Renal cortical epithelial cell (primary cell): ENCODE results near the gene NELL1. TPM values are rescaled to one million over a fixed set of nuclear protein-coding genes. Genes with fewer than 3 reads are reported as not detected.

Source experiments
- DNase-seq: peaks from one replicate; pipeline ENCODE4 v3.0.0-alpha.2; 2011; ENCODE audit warnings: low read depth
- total RNA-seq: library from RNA; depleted of rRNA; stranded (reverse); fragments of >200 nt; gene quantifications from 2 replicates; pipeline ENCODE4 v1.2.3, GENCODE V29; 2014

Gene NELL1
- total RNA-seq, 1 donor from 2014 or later, result not detected

DNA sequence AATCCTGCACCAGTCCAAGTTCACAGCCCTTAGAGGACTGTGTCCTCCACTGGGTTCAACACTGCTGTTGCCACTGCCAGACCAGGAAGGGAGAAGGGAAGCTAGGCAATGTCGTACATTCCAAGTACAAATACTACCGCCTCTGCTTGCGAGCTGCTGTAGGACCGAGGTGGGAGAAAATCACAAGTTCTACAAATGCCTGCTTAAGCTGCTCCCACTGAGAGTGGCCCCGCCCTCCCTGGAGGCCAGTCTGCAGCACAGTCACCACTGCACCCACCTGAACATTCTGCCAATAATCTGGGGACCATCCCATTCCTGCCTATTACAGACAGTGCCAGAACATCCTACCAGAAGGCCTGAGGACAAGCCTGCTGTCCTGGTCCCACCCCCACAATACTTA, 816.0 kb downstream of the NELL1 start:
- DNase-seq, result no peak

DNA sequence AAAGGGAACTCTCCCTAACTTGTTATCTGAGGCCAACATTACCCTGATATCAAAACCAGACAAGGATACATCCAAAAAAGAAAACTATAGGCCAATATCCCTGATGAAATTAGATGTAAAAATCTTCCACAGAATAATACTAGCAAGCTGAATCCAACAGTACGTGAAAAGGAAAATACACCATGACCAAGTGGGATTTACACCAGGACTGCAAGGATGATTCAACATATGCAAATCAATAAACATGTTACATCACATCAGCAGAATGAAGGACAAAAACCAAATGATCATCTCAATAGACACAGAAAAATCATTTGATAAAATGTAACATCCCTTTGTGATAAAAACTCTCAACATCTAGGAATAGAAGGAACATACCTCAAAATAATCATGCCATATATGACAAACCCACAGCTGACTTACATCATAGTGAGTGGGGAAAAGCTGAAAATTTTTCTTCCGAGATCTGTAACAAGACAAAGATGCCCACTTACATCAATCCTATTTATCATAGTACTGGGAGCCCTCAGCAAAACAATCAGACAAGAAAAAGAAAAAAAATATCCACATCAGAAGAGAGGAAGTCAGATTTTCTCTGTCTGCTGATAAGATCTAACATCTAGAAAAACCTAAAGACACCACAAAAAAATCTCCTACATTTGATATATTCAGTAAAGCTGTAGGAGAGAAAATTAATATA, 820.2 kb downstream of the NELL1 start:
- DNase-seq, result no peak

DNA sequence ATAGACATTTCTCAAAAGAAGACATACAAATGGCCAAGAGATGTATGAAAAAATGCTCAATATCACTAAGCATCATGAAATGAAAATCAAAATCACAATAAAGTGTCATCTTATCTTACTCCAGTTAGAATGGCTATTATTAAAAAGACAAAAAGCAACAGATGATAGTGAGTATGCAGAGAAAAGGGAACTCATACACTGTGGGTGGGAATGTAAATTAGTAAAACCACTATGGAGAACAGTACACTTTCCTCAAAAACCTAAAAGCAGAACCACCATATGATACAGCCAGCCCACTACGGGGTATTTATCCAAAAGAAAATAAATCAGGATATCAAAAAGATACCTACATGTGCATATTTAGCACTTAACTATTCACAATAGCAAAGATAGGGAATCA, 823.5 kb downstream of the NELL1 start:
- no peak for DNase-seq

DNA sequence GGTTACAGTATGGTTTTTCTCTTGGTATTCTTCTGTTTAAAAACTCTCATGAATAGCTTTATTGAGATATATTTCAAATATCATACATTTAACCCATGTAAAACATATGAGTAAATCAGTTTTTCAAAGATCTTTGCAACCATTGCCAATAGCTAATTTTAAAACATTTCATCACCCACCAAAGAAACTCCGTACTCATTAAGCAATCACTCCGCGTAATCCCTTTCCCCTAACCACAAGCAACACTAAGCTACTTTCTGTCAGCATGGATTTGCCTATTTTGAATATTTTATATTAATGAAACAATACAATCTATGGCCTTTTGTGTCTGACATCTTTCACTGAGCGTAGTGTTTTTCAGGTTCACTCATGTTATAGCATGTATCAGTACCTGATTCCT, 825.6 kb downstream of the NELL1 start:
- DNase-seq, result no peak

DNA sequence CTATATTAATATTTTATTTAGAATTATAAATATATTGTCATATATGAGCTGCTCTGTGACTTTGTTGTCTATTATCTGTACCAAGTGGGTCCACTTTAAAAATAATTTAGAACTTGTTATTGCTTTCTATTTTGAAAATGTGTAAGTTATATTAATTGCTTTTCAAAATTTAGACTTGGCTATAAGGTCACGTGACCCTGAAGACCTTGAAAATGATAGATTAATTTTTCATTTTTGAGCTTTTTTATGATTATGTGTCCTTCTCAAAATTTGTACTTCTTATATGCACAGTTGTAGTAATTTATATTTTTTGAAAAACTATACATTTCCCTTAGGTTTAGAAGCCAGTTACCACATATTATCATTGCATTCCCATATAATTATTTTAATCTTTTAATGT, 826.5 kb downstream of the NELL1 start:
- no peak for DNase-seq

DNA sequence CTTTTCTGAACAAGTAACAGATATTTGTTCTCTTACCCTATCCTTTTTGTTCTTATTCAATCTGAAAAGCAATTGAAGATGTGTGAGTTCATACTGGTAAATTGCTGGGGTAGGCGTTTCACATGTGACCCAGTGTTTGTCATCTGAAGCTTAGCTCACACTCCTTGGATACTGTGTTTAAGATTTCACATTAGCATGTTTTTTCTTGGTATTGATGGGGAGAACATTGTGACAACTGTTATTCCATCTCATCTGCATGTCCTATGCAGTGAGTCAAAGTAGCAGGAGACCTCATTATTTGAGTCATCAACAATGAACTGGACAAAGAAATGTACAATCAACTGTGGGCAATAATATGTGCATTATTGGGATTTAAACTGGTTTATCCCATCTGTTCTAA, 831.9 kb downstream of the NELL1 start:
- peak; percentile 29 for DNase-seq

DNA sequence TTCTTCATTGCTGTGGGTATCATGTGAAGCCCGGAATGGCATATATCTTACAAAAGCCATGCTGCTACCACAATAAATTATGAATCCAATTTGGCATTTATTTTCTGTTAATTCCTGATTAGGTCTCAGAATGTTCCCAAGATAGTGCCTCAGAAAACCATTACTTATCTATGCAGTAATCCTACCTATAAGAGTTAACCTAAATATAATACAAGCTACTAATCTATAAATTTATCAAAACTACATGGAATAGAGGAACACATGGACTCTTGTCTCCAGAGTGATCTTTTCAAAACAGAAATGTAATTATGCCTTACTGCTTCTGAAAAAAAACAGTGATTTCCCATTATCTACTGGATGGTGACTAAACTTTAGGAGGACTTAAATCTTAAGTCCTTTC, 835.7 kb downstream of the NELL1 start:
- DNase-seq, result no peak

DNA sequence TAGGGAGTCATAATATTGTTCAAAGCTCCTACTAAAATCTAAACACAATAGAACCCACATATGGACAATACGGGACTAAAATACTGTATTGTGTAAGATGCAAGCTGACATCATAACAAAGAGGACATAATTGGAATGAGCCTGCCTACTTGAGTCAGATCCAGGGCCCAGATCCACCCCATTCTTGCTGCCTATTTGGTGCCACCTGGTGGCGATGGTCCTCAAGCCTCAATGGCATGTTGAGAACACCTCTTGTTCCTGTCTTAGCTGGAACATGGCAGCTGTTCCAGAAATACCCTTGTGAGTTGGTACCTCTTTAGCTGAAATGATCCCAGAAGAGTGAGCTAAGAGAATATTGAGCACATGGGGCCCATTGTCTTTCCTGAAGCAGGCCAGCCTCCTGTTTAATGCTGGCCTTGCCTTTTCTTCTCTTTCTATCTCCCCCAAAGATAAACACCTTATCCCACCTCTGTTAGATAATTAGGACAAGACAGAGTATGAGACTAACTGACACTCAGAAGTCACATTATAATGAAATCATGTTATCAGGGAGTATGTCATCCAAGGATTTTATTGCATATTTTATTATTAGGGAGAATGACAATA, 842.6 kb downstream of the NELL1 start:
- DNase-seq, result peak; percentile 80

DNA sequence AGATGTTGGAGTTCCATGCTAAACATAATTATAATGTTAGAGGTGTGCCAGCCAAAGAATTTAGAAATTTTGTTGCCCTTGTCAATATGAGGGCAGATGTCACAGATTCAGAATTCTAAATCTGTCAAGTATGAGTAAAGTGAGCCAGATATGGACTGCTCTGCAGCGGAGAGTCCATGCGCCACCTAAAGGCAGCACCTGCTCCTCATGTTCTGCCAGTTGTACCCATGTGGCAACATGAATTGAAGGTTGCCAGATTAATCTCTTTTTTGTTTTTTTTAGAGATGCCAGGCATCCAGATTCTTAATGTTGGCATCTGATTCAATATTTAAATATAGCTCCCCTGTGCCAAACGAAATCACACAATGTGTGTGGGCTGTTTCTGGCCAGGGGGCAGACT, 844.9 kb downstream of the NELL1 start:
- peak; percentile 32 for DNase-seq

DNA sequence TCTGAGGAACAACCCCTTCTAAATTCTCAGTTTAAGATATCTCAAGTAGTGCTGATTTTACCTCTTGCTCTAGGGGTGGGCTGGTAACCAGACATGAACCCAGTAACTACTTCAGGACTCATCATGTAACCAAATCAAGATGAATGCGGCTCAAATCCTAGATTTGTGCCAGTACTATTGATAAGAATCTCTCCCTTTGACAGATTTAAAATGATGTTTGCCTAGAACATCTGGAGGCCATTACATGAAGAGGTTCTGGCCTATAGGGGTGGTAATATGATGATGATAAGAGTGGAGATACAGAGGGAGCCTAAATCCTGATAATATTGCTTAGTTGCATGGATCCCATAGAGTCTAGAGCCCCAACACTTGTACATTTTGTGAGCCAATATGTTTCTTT, 850.9 kb downstream of the NELL1 start:
- no peak for DNase-seq

DNA sequence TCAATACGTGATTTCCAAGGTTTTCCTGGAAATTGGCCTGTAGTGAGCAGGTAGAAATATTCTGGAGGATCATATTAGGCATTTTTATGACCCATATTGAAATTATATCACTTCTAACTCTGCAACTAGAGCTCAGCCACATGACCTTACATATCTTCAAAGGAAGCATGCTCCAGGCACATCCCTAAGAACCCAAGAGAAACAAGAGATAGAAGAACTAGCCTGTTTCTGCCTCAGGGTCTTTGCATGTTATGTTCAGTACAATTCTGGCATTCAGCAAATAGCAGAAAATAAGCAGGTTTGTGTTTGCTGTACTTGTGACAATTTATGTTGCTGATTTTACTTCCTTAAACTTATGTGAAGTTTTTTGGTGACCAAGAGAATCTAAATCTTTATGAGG, 859.8 kb downstream of the NELL1 start:
- DNase-seq, result no peak

DNA sequence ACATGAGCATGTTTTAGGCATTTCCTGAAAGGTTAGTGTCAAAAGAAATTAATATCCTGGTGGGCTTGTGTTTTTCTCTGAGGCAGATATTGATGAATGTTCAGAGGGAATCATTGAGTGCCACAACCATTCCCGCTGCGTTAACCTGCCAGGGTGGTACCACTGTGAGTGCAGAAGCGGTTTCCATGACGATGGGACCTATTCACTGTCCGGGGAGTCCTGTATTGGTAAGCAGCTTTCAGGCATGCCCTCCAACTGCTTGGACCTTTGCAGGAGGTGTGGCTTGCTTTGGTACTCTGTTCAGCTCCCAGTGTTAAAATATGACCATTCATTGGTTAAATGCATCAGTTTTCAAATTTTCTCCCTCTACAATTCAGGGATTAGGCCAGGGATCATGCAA, 864.9 kb downstream of the NELL1 start:
- DNase-seq, result no peak

DNA sequence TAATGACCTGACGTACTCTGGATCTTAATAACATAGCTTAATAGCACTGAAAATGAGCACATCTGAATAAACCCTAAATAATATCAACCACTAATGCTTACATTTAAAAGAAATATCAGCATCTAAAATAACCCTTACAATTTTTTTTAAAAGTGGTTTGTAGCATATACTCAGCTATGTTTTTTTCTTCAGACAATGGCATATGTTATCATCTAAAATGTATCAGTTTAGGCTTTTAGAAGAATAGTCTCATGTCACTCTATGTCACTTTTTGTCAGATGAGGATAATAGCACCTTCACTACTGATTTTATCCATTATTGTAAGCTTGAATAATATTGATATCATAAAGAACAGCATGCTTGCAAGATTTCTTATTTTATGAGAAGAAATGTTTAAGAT, 868.6 kb downstream of the NELL1 start:
- DNase-seq, result no peak

DNA sequence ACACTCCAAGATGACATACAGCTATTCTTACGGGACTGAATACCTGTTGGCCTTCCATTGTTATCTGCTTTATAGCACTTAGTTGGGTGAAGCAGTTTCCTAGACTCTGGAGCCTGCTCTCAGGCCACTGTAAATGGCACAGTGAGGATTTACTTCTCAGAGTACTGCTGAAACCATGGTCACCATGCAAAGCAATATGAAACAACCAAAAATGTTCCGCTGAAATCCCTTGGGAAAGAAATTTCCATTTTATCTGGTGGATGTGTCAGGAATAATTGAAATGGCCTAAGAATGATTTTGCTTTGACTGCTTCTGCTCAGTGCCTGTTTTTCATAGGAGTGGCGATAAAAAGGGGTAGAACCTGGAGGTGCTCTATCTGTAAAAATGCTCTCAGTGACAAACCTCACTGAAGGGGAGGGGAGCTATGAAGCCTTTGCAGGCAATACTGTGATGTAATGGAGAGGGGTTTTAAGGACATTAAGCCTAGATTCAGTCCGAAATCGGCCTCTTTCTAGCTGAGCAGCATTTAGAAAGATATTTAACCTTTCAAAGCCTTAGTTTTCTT, 871.9 kb downstream of the NELL1 start:
- no peak for DNase-seq

DNA sequence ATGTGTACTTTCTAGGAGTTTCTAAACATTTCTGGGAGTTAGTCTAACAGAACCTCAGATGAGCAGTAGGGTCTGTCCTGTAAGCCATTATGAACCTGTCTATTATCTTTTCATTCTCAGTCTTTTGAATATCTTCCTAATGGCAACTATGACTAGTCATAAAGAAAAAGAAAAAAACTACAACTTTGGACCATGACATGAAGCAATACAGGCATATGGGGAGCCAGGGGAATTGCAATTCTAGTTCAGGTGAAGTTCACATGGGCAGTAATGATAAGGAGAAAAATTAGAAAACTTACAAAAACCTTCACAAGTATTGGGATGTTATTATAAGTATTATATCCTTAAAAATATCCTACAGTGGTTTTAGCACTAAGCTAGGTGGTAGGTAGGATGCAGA, 874.5 kb downstream of the NELL1 start:
- DNase-seq, result no peak

DNA sequence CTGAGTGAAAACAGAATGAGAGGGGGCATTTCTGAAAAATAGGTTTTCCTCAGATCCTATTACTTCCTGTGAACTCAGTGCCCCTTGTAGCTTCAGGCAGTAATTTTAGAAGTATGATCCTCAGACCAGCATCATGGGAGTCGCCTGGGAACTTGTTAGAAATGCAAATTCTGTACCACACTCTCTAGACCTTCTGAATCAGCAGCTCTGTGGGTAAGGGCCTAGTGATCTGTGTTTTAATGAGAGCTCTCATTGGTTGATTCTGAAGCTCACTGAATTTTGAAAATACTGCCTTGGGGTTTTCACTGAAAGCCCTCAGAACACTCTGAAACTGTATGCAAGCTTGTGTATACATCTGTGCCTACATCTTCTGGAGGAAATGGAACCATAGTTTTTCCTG, 876.3 kb downstream of the NELL1 start:
- DNase-seq, result peak; percentile 72

DNA sequence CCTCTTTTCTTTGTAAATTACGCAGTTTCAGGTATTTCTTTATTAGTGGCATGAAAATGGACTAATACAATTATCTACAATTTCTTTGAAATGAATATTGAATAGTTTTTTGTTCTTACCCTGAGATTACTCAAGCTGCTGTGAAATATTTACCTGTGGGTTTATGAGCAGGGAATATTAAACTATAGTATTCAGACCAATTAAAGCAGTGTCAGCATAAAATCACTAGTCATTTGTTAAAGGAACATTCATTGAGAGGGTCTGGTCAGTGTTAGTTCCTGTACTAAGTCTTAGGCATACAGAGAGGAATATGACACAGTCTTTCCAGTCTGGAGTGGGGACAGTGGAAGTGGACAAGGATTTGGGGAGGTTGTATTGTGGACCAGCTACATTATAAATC, 877.3 kb downstream of the NELL1 start:
- no peak for DNase-seq

DNA sequence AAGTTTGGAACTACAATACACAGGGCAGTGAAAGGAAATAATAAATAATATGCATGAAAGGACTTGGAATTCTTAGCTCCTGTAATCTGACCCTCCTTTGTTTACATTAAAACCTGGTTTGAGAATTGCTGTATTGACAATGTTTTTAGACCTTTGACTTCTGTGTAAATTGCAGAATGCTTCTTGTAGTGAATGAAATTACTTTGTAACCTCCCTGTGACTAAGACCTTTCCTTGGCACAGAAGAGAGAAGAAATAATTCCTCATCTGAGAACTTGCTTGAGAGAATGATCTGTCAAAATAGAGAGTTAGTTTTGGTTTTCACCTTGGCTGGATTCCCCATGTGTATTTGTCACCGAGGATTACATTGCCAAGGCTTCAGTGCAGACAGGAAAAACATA, 883.5 kb downstream of the NELL1 start:
- DNase-seq, result peak; percentile 95

DNA sequence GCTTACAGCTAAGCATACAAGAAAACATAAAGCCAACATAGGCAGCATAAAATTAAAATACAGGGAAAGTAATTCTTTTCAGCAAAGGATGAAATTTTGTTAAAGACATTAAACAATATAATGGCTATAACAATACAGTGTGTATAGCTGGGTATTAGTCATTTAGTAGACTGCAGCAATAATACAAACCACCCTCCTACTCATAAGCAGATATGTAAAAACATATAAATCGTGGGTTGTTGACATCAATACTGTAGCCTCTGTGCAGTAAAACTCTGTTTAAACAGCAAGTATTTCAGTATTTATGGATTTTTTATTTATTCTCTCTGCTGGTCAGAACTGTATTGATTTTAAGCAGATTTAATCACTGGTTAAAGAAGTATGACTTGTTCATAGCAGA, 884.4 kb downstream of the NELL1 start:
- DNase-seq, result no peak

DNA sequence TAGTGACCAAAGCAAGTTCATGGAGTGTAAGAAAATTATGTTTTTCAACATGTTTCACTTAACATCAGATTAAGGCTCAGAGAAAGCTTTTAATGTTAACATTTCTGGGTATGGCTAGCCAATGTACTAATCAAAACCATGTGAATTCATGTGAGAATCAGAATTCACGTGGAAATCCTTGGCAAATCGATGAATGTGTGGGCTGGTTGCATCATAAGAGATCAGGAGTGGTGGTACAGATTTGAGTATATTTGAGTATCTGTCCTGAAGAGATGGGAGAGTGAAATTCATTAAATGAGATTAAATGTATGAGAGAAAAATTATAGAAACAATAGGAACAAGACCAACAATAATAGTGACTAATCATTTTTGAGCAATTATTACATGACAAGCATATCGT, 884.9 kb downstream of the NELL1 start:
- no peak for DNase-seq

DNA sequence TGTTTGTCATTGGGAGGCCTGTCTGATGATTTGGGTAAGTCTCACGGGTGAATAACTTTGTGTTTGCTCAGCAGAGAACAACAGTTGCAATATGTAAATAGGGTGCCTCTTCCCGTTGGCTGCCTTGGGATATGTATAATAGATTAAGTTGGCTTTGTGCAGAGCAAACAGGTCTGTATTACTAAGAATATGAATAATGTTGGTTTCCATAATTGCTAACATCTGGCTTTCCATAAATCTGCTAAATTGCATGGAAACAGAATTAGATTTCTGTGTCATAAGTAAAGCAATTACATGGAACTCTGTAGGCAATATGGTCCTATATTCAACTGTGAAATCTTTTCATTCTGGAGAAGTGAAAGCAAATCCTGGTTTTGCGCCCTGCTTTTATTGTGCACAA, 887.5 kb downstream of the NELL1 start:
- DNase-seq, result peak; percentile 36

DNA sequence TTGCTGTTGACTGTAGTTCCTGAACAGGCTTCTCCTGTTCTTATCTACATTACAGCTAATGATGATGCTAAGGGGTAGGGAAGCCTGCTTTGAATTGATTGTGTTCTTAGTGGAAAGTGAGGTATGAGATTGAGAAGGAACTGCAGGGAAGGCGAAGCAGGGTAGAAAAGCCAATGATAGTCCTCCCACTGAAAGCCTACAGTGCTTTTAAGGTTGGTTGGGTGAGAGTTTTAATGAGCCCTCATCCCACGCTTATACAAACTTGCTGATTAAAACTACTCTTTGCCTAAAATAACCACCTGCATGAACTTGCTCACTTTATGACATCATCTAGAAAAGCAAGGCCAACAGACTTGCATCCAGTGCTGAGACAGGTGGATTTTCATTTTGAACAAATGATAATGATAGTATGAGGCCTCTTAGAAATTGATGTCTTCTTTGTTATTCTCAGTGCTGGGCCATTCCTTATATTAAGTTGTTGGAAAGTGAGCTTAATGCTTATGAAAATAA, 891.1 kb downstream of the NELL1 start:
- DNase-seq, result no peak

DNA sequence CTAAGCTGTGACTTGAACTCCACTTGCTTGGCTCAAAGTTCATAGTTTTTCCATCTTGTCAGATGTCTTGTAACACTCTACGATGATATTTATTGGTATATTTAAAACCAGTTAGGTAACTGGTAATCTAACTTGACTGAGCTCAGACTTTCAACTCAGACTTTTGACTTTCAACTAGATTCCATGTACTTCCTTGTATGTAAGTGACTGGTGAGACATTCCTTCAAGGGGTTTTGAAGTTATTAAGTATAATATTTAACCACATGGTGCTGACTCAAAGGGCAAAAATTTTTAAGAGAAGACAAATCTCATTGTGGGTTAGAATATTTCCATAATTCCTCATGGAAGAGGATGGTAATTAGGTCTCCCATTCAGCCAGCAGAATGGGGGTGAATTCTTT, 892.2 kb downstream of the NELL1 start:
- DNase-seq, result peak; percentile 95

DNA sequence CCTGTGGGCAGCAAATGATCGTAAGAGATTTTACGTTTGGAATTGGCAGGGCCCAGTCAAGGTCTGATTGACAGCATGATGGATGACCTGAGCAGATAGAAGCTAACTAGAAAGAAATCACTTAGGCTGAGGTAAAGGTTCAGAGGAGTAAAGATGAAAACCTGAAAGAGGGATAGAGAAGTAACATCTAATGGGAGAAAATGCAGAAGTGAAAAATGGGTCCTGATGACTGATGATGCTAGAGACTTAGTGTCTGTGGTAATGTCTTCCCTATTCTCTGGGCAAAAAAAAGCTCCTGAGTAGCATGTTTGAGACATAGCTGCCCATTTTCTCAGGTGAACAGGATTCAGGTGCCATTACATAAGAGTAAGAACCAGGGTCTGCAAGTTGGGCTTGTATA, 894.7 kb downstream of the NELL1 start:
- DNase-seq, result no peak
